GM06990 (cell line): Measurements from ENCODE around the gene NLRP3.

Experiments used
- DNase-seq: peaks from one replicate; pipeline ENCODE4 v3.0.0-alpha.2; 2011; ENCODE audit not compliant: insufficient read length; ENCODE audit errors: extremely low read depth
- H3K27me3 ChIP-seq: replicated peaks from 2 replicates; pipeline ENCODE4 v1.6.0; 2011; ENCODE audit warnings: low read length; ENCODE audit not compliant: control insufficient read depth, insufficient read depth
- H3K36me3 ChIP-seq: 2 replicates; pipeline ENCODE4 v1.5.1; 2011; ENCODE audit warnings: low read length; ENCODE audit not compliant: control insufficient read depth, insufficient read depth
- H3K4me3 ChIP-seq: replicated peaks from 2 replicates; pipeline ENCODE4 v1.5.1; 2011; ENCODE audit warnings: low read depth, mild to moderate bottlenecking, control low read depth, low read length
- TF ChIP-seq, protein P1 (sequence below): IDR thresholded peaks from 2 replicates; pipeline ENCODE4 v1.5.1; 2011; ENCODE audit warnings: low read length, control low read depth, mild to moderate bottlenecking, inconsistent platforms; ENCODE audit not compliant: insufficient read depth, poor library complexity, severe bottlenecking

NLRP3 gene

DNA sequence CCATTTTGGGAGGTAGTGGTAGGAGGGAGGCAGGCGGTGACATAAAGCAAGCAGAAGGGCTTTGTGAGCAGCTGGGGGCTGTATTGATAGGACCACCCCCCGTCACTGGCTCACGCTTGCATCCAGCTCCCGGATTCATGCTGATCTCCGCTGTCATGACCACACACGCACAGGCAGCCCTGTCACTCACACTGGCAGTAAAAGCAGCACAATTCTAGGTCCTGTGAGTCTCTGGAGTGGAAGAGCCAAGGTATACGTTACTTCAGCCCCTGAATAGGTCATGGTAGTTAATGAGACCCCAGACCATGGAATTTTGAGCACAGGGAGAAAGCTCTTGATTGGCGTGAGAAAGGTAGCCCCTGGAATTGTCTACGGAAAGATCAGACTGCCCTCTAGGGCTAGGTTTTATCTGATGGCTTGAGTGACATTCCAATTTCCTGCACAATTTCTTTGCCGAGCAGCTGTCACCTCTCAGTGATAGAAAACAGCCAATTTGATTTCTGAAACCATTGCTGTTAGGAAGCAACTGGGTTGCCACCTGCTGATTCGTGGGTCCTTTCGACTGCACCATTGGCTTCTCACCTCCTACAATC is 36.6 kb downstream of the NLRP3 start:
- TF ChIP-seq, protein P1, sequence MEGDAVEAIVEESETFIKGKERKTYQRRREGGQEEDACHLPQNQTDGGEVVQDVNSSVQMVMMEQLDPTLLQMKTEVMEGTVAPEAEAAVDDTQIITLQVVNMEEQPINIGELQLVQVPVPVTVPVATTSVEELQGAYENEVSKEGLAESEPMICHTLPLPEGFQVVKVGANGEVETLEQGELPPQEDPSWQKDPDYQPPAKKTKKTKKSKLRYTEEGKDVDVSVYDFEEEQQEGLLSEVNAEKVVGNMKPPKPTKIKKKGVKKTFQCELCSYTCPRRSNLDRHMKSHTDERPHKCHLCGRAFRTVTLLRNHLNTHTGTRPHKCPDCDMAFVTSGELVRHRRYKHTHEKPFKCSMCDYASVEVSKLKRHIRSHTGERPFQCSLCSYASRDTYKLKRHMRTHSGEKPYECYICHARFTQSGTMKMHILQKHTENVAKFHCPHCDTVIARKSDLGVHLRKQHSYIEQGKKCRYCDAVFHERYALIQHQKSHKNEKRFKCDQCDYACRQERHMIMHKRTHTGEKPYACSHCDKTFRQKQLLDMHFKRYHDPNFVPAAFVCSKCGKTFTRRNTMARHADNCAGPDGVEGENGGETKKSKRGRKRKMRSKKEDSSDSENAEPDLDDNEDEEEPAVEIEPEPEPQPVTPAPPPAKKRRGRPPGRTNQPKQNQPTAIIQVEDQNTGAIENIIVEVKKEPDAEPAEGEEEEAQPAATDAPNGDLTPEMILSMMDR, result no peak
- no peaks in the 10 kb centered on the region for H3K36me3 ChIP-seq
- no peak overlapping the region for H3K4me3 ChIP-seq
- H3K27me3 ChIP-seq, result no peaks in the 10 kb centered on the region; the same call in 1 of the 2 replicates
- DNase-seq, result no peak

DNA sequence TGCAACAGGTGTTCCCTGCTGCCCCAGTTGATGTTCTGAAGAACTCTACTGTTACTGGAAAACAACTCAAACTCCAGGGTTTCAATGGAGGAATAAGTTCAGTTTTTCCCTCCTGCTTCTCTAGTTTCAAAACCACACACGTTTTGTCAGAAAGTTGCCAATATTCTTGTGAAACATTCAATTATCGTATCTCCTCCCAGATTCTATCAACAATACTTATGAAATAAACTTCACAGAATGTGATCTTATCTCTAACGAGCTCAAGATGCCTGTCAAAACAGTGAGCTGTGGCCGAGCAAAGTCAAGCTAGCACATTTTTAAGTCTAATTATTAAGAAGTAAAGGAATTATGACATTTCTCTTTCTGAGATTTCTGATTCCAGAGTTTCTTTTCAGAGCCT is 37.3 kb downstream of the NLRP3 start:
- DNase-seq, result no peak
- H3K36me3 ChIP-seq, result no peaks in the 10 kb centered on the region
- no peak overlapping the region for H3K4me3 ChIP-seq
- TF ChIP-seq, protein P1, result no peak
- H3K27me3 ChIP-seq, result no peaks in the 10 kb centered on the region; the same call in 1 of the 2 replicates

DNA sequence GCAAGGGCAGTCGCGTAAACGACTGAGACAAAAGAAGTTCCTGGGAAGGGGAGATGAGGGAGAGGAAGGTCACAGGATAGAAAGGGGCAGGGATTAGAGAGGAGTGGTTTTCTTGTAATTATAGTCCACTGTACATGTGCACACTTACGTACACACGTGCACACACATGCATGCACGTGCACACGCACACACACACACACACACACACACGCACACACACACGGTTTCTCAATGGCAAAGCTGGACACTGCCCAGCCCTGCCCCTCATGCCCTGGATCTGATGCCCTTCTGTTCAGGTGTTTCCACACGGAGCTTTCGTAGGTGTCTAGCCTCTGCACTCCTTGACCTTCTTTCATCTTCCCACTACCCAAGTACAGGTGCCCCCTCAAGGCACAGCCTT is 38.0 kb downstream of the NLRP3 start:
- no peaks in the 10 kb centered on the region for H3K36me3 ChIP-seq

DNA sequence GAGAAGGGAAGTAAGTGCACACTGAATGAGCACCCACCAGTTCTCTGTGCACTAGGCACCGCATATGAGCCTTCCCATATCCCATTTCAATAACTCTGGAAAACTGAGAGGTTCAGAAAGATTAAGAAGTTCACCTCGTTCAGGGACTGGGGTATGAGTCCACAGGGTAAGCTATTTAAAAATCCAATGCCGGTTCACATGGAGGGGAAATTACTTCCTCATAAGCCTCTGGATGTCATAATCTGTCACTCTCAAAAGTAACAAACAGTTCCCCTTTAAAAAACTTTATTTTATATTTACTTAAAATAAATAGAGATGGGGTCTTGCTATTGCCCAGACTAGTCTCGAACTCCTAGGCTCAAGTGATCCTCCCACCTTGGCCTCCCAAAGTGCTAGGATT is 40.0 kb downstream of the NLRP3 start:
- TF ChIP-seq, protein P1, result no peak
- no peak for DNase-seq
- H3K4me3 ChIP-seq, result no peak overlapping the region
- H3K36me3 ChIP-seq, result no peaks in the 10 kb centered on the region
- H3K27me3 ChIP-seq, result no peaks in the 10 kb centered on the region; the same call in 1 of the 2 replicates

More for the DNA sequence above, 38.0 kb downstream of the NLRP3 start:
- Histone ChIP-seq H3K27me3 (no peaks in the 10 kb centered on the region; the same call in 1 of the 2 replicates), H3K4me3 (no peak overlapping the region)
- no peak for DNase-seq
- TF ChIP-seq, protein P1, result no peak

DNA sequence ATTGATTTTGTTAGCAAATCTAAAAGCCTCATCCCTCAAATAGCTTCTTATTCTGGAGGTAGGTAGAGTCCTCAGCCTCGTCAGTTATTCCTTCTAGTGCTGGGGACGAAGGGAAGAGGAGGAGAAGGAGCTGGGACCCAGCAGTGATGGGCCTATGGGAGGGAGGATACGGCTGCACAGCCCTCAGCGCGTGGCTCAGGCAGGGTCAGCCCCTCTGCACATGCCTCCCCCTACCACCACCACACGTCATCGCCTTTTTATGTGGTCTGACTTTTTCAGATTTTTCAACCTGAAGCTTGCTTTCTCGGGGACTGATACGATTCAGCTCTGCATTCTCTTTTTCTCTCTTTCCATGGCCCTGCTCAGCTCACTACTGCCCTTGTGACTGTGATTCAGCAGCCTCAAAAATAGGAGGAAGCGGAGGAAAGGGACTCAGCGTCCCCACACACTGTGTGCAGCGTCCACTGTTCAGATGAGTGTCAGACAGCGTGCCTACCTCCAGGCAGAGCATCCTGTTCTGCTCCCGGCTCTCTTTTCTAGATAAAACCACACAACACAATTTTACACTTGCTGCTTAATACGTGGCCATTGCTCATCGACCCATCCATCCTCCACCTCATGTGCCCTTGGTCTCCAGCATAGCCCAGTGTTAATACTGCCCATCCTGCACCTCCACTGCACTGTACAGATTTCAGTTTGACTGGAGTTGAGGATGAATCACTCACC is 41.1 kb downstream of the NLRP3 start:
- Histone ChIP-seq H3K36me3 (no peaks in the 10 kb centered on the region), H3K27me3 (no peaks in the 10 kb centered on the region; the same call in 1 of the 2 replicates), H3K4me3 (no peak overlapping the region)
- TF ChIP-seq, protein P1, result no peak
- DNase-seq, result no peak

DNA sequence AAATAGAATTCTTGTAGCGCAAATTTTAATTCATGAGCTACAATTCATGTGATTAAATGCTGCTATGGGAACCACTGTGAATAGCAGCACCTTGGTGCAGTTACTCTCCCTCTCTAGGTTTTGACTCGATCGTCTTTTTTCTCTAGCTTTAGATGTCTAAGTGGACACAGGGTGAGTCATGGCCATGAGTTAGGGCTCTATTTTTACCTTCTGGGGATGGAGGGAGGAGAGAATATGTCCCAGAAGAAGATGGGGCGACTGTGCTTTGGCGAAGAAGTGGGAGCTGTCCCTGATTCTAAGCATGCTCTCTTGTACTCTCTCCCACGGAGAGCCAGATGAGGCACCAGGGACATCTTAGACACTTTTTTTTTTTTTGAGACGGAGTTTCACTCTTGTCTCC is 43.5 kb downstream of the NLRP3 start:
- H3K27me3 ChIP-seq, result no peaks in the 10 kb centered on the region
- H3K4me3 ChIP-seq, result no peak overlapping the region
- H3K36me3 ChIP-seq, result no peaks in the 10 kb centered on the region
- TF ChIP-seq, protein P1, result no peak
- DNase-seq, result no peak
